Caco-2 (cell line): ENCODE measurements around the gene ATXN1. TPM values are rescaled to one million over a fixed set of nuclear protein-coding genes. Genes with fewer than 3 reads are reported as not detected.

Experiments
- BruUV-seq: library from RNA; stranded (reverse); fragments of 400-500 nt; replicated peaks from 2 replicates; lab custom pipeline; 2021; lab: Mats Ljungman, UMichigan
- CTCF ChIA-PET: fragments of 300-600 bp; sonication (Branson Sonifier 250); formaldehyde crosslinking; loops from one replicate; lab custom pipeline; 2022; ENCODE audit warnings: antibody characterized with exemption; lab: Charles Lee
- POLR2A ChIA-PET: fragments of 300-600 bp; sonication (Branson Sonifier 250); formaldehyde crosslinking; loops from one replicate; lab custom pipeline; 2022; ENCODE audit warnings: antibody characterized with exemption; lab: Charles Lee
- DNase-seq, 2 experiments: peaks; one replicate each; pipeline versions ENCODE4 v3.0.0 to v3.0.0-alpha.2; 2020 to 2022
- H3K27me3 ChIP-seq: replicated peaks from 2 replicates; pipeline ENCODE4 v1.6.0; 2011; ENCODE audit warnings: low read length; ENCODE audit not compliant: control insufficient read depth, insufficient read depth
- H3K36me3 ChIP-seq: 2 replicates; pipeline ENCODE4 v1.5.1; 2011; ENCODE audit warnings: low read length; ENCODE audit not compliant: control insufficient read depth, insufficient read depth
- H3K4me1 ChIP-seq: fragments of 250-450 bp; sonication (Bioruptor Pico); 2 replicates; pipeline ENCODE4 v1.5.1; 2020; ENCODE audit warnings: mild to moderate bottlenecking
- H3K4me3 ChIP-seq: 2 replicates; pipeline ENCODE4 v1.5.1; 2011; ENCODE audit warnings: low read depth, mild to moderate bottlenecking, control low read depth, low read length
- H3K9me3 ChIP-seq: fragments of 250-450 bp; sonication (Bioruptor Pico); 2 replicates; pipeline ENCODE4 v1.5.1; 2020; ENCODE audit warnings: mild to moderate bottlenecking, moderate library complexity
- H3K27ac Mint-ChIP-seq: one replicate; pipeline ENCODE4 v1.8.0; 2022; ENCODE audit warnings: mixed read lengths; ENCODE audit not compliant: unreplicated experiment
- H3K27me3 Mint-ChIP-seq: one replicate; pipeline ENCODE4 v1.8.0; 2022; ENCODE audit warnings: mixed read lengths; ENCODE audit not compliant: insufficient read depth, unreplicated experiment
- H3K36me3 Mint-ChIP-seq: one replicate; pipeline ENCODE4 v1.8.0; 2022; ENCODE audit warnings: mild to moderate bottlenecking, mixed read lengths; ENCODE audit not compliant: insufficient read depth, unreplicated experiment
- H3K4me1 Mint-ChIP-seq: one replicate; pipeline ENCODE4 v1.8.0; 2022; ENCODE audit warnings: low read depth, mixed read lengths; ENCODE audit not compliant: unreplicated experiment
- H3K4me3 Mint-ChIP-seq: one replicate; pipeline ENCODE4 v1.8.0; 2022; ENCODE audit warnings: mild to moderate bottlenecking, moderate library complexity, mixed read lengths; ENCODE audit not compliant: unreplicated experiment
- H3K9me3 Mint-ChIP-seq: one replicate; pipeline ENCODE4 v1.8.0; 2022; ENCODE audit warnings: mixed read lengths; ENCODE audit not compliant: unreplicated experiment
- intact Hi-C: fragments of 100-400 bp; cut with micrococcal nuclease; formaldehyde crosslinking; loops from one replicate; pipeline ENCODE4 v1.10.0; 2022; ENCODE audit not compliant: unreplicated experiment
- total RNA-seq: library from RNA; stranded (reverse); gene quantifications from 2 replicates; pipeline ENCODE4 v1.2.3, GENCODE V29; 2022
- TF ChIP-seq, protein P1 (sequence below), 2 experiments: fragments of 200-600 bp in 1 of 2; IDR thresholded peaks; 1 replicate in 1 of 2; 2 replicates in 1 of 2; pipeline versions ENCODE4 v1.5.1 to v1.8.0; 2011 to 2022; ENCODE audit warnings: antibody characterized with exemption in 1 of 2, control low read depth in 1 of 2, inconsistent platforms in 1 of 2, low read depth in 1 of 2, low read length in 1 of 2, mild to moderate bottlenecking in 1 of 2, moderate library complexity in 1 of 2; ENCODE audit not compliant: insufficient read depth in 1 of 2, severe bottlenecking in 1 of 2, unreplicated experiment in 1 of 2

Gene ATXN1
- total RNA-seq, 1 experiment from 2014 or later: 14.2 TPM

DNA sequence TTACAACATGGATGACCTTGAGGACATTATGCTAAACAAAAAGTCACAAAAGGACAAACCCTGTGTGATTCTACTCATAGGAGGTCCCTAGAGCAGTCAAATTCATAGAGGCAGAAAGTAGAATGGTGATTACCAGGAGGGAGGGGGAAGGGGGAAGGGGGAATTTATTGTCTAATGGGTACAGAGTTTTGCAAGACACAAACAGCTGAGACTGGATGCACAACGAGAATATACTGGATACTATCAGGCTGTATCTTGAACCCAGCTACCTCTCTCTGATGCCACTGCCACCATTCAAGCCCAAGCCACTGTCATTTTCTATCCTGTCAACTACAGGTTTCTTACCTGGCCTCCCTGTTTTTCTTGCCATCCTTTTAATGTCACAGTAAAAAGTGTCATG is 252.3 kb downstream of the ATXN1 start:
- ChIA-PET CTCF (no interaction called here), POLR2A (no interaction called here)
- H3K4me1 ChIP-seq: no peaks in the 10 kb centered on the region
- TF ChIP-seq, protein P1, sequence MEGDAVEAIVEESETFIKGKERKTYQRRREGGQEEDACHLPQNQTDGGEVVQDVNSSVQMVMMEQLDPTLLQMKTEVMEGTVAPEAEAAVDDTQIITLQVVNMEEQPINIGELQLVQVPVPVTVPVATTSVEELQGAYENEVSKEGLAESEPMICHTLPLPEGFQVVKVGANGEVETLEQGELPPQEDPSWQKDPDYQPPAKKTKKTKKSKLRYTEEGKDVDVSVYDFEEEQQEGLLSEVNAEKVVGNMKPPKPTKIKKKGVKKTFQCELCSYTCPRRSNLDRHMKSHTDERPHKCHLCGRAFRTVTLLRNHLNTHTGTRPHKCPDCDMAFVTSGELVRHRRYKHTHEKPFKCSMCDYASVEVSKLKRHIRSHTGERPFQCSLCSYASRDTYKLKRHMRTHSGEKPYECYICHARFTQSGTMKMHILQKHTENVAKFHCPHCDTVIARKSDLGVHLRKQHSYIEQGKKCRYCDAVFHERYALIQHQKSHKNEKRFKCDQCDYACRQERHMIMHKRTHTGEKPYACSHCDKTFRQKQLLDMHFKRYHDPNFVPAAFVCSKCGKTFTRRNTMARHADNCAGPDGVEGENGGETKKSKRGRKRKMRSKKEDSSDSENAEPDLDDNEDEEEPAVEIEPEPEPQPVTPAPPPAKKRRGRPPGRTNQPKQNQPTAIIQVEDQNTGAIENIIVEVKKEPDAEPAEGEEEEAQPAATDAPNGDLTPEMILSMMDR (IDR thresholded peaks at IDR 0.05; ENCODE audit: insufficient read depth in 1 of 2, low read depth in 1 of 2, low read length in 1 of 2, severe bottlenecking in 1 of 2, unreplicated experiment in 1 of 2): no peak
- intact Hi-C loops: no loop called here
- no peak overlapping the region for H3K27ac Mint-ChIP-seq
- no peaks in the 10 kb centered on the region for H3K27me3 ChIP-seq
- no peak overlapping the region for H3K4me3 Mint-ChIP-seq
- no peak for DNase-seq
- no peaks in the 10 kb centered on the region for H3K9me3 ChIP-seq
- no peaks in the 10 kb centered on the region for H3K36me3 ChIP-seq
- no peaks in the 10 kb centered on the region for H3K27me3 Mint-ChIP-seq
- H3K4me1 Mint-ChIP-seq: no peaks in the 10 kb centered on the region
- H3K36me3 Mint-ChIP-seq: no peaks in the 10 kb centered on the region
- H3K9me3 Mint-ChIP-seq: no peaks in the 10 kb centered on the region
- H3K4me3 ChIP-seq: no peak overlapping the region
- no TSS peak for BruUV-seq

DNA sequence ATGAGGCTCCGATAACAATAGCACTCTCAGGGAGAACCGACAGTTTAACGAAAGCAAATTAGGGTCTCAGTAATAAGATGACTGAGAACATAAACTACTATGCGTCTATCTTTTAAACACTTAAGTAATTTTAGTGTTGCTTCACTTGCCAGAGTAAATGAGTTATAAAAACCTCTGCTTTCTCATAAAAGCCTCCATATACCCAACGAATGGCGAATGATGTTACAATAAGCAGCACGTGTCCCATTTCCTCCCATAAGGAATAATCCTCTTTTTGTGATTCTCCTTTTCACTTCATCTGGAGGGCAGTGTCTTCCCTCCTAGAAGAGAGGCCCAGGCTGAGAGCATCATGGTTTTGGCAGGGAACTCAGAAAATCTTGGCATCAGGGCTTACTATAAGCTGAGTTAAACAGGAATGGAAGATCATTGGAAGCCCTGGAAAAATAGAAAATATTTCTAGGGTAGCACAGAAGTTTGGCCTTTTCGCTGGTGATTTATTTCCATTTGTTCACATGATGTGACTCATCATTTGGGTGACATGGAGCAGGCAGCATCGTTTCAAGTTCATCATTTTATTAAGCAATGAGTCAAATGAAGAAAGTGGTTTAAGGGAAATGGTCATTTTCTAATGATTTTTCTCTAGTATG is 255.4 kb downstream of the ATXN1 start:
- no peaks in the 10 kb centered on the region for H3K4me1 ChIP-seq
- no peak overlapping the region for H3K4me3 ChIP-seq
- no peaks in the 10 kb centered on the region for H3K9me3 Mint-ChIP-seq
- no peak overlapping the region for H3K4me3 Mint-ChIP-seq
- no peaks in the 10 kb centered on the region for H3K4me1 Mint-ChIP-seq
- H3K27me3 ChIP-seq: no peaks in the 10 kb centered on the region
- no peaks in the 10 kb centered on the region for H3K27me3 Mint-ChIP-seq
- CTCF ChIA-PET: no interaction called here
- no peaks in the 10 kb centered on the region for H3K36me3 Mint-ChIP-seq
- intact Hi-C loops: no loop called here
- H3K9me3 ChIP-seq: no peaks in the 10 kb centered on the region
- H3K36me3 ChIP-seq: no peaks in the 10 kb centered on the region
- POLR2A ChIA-PET: no interaction called here
- DNase-seq: no peak
- BruUV-seq: no TSS peak
- H3K27ac Mint-ChIP-seq: no peak overlapping the region
- TF ChIP-seq, protein P1 (IDR thresholded peaks at IDR 0.05; ENCODE audit: insufficient read depth in 1 of 2, low read depth in 1 of 2, low read length in 1 of 2, severe bottlenecking in 1 of 2, unreplicated experiment in 1 of 2): no peak

DNA sequence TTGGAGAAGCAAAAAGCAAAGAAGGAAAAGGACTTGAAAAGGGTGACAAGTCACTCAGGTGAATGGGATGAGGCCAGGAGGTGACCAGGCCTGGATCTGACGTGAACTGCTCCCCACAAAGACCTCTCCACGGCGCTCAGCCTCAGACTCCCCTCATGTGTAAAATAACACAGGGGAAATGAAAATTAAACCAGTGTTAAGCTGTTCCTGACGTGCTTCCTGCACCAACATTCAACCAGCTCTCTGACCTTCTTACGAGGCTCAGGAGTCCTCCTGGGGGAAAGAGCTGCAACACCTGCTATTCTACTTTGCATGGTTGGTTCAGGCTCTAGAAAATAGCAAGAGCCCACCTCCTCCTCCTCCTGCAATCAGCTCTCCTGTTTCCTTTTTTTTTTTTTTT is 256.7 kb downstream of the ATXN1 start:
- H3K4me1 ChIP-seq: no peaks in the 10 kb centered on the region
- no peaks in the 10 kb centered on the region for H3K9me3 Mint-ChIP-seq
- H3K27me3 Mint-ChIP-seq: no peaks in the 10 kb centered on the region
- H3K4me3 ChIP-seq: no peak overlapping the region
- H3K36me3 Mint-ChIP-seq: no peaks in the 10 kb centered on the region
- no peaks in the 10 kb centered on the region for H3K36me3 ChIP-seq
- CTCF ChIA-PET: no interaction called here
- no peak for DNase-seq
- TF ChIP-seq, protein P1 (IDR thresholded peaks at IDR 0.05; ENCODE audit: insufficient read depth in 1 of 2, low read depth in 1 of 2, low read length in 1 of 2, severe bottlenecking in 1 of 2, unreplicated experiment in 1 of 2): no peak
- POLR2A ChIA-PET: interaction anchor here (0.6 kb wide), 1 partner anchor 208 kb away, joined by 3 read pairs; no protein-coding TSS in a partner anchor
- H3K4me3 Mint-ChIP-seq: no peak overlapping the region
- no peak overlapping the region for H3K27ac Mint-ChIP-seq
- H3K27me3 ChIP-seq: no peaks in the 10 kb centered on the region
- no peaks in the 10 kb centered on the region for H3K9me3 ChIP-seq
- no TSS peak for BruUV-seq
- intact Hi-C loops: no loop called here
- H3K4me1 Mint-ChIP-seq: no peaks in the 10 kb centered on the region
